ENCODE data around the gene NINJ2.
"Not testable (repeated sequence)": the region's sequence is repeated elsewhere in the genome, so short reads cannot be mapped to it uniquely, and the experiment has no call there.

Gene NINJ2

DNA sequence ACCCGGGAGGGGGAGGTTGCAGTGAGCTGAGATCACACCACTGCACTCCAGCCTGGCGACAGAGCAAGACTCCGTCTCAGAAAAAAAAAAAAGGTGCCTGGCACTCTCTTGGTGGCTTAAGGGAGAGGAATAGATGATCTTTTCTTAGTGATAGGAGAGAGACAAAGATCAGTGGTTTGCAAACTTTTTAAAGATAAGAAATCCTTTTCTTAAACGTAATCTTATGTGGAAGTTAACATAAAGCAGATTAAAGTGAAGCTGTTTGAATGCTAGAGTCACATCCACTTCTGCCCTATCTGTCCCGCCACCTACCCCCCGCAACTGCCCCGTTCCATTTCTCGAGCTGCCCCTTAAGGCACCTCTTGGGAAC lies 6.3 kb upstream of the NINJ2 start:
- no peak for DNase-seq

DNA sequence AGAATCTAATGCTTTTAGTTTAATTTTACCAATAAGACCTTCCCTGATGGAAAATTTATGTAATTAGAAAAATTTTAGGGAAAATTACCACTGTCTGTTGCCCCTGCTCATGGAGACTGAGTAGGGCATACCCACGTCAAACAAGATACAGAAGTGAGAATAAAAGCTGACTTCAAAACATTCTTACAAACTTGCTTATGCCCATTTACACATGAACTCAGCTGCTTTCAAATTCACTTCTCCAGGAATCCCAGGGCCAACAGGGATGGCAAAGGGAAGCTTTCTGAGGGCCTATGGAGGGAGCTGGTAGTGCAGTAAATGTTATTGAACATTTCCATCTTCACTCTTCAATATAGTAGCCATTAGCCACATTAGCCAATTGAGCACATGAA lies 4.8 kb upstream of the NINJ2 start:
- DNase-seq = no peak

DNA sequence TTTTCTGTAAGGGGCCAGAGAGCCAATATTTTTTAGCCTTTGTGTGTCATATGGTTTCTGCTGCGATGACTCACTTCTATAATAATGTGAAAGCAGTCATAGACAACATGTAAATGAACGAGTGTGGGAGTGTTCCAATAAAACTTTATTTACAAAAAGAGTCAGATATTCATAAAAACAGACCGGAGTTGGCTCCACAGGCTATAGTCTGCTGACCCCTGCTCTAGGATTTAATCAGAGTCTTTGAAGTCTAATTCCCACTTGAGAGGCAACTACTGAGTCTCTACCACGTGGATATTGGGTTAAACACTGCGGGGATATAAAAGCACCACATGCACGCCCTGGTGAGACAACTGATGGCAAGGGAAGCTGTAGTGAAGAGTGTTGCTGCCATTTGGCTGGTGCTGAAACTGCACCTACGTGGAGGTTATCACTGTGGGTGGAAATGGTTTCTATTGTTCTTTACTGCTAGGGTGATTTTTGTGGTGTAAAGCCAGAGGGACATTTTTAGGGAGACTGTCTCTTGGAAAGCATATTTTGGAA lies 3.6 kb upstream of the NINJ2 start:
- no peak for DNase-seq

DNA sequence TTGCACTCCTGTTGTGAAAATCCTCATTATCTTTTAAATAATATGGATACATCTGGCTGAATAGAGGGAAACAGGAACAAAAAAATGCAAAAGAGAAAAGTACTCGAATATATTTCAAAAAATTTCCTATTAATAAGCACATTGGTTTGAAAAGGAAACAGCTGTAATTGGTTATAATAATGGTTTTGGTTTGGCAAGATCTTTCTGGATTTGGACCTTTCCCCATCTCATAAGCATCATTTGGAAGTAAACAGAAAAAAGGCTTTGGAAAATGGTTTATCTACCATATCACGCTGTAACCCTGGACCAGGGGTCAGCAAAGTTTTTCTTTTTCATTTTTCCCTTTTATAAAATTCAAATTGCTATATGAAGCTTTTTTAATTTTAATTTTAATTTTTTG lies 2.8 kb upstream of the NINJ2 start:
- no peak for DNase-seq

DNA sequence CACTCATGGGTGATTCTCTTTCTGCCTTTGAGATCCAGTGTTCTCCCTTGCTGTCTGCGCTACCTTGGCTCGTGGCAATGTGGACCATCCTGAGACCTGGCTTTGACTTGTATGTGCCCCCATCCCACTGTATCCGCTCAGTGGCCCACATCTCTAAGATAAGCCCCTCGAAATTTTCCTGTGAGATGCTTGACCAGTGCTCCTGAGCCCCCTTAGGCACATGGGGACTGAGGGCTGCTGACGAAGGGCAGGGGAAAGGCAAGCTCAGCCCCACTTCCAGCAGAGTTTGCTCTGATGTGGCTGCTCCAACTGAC lies 1.5 kb upstream of the NINJ2 start:
- DNase-seq = no peak

- DNase-seq = no peak
Measured at GRCh38 chr12:664075-664778, 982 bp upstream of the NINJ2 start.

DNA sequence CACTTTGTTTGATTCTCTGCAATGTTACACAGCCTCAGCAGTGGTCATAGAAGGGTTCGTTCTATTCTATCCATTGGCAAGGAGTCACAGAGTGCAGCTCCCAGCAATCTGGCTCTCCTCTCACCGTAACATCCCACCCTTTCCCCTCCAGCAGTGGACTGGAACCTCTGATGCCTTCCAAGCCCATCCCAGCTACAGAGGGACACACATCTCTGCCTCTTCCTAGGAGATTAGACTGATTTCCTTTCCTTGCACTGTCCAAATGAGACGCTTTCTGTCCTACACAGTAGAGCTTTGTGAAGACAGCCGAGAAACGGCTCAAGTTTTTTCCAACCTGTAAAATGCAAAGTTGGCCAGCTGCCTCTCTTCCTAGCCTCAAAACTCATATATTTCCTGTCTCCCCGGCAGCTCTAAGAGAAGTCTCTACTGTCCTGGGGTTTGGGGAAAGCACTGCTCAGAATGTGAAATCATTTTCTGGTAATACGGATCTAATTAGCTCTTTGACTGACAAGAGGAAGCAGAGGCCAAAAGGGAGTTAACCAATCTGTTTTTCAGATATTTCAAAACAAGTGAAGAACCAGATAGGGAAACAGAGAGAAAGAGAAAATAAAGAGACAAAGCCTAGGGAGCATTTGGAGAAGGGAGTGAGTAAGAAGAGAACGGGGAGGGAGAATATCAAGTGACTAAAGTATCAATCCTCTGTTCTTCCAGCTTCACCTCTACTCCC lies 516 bp downstream of the NINJ2 start:
- no peak for DNase-seq

- no peak for DNase-seq
Measured at GRCh38 chr12:661720-662486, 1.3 kb downstream of the NINJ2 start.

DNA sequence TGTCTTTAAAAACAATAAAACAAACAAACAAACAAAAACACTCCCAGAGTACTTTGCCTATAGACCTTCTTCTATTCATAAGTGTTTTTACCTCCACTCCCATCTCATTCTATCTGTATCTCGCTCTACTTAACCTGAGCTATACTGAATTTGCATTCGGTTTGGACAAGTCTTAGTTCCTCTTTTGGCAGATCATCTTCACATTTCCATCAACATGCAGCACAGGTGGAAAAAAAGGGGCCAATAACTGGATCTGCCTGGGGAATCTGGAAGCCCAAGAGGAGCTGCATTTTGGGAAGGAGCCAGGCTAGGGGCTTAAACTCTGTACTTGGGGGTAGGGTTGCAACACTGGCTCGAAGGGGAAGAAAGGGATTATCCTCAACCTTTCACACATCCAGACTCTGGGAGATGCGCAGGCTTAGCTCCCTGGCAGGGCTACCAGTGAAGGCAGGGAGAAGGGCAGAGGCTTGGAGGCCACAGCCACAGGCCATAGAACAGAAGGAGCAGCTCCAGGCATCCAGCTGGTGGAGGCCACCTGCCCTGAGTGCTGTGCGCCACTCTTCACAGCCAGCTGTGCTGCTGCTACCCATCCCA lies 4.1 kb downstream of the NINJ2 start:
- no peak for DNase-seq

- DNase-seq = no peak
Measured at GRCh38 chr12:650983-651382, 12.3 kb downstream of the NINJ2 start.

- DNase-seq = no peak
Measured at GRCh38 chr12:647385-648085, 15.7 kb downstream of the NINJ2 start.

GRCh38 chr12:646442-647384 lies 16.5 kb downstream of the NINJ2 start:
- DNase-seq = no peak

GRCh38 chr12:645563-646071 lies 17.6 kb downstream of the NINJ2 start:
- no peak for DNase-seq

GRCh38 chr12:644818-645552 lies 18.3 kb downstream of the NINJ2 start:
- no peak for DNase-seq

DNA sequence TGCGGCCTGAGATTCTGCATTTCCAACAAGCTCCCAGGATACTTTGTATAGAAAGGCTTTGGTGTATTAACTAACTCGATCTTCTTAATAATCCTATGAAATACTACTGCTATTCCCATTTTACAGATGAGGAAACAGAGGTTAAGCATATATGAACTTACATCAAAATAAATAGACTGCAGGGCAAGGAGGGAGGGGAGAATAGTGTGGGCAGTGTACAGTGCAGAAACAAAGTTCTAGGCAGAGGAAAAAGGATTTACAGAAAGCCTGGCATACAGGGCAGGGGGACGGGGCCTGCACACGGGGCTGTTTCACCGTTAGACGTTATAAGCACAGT lies 19.0 kb downstream of the NINJ2 start:
- no peak for DNase-seq

DNA sequence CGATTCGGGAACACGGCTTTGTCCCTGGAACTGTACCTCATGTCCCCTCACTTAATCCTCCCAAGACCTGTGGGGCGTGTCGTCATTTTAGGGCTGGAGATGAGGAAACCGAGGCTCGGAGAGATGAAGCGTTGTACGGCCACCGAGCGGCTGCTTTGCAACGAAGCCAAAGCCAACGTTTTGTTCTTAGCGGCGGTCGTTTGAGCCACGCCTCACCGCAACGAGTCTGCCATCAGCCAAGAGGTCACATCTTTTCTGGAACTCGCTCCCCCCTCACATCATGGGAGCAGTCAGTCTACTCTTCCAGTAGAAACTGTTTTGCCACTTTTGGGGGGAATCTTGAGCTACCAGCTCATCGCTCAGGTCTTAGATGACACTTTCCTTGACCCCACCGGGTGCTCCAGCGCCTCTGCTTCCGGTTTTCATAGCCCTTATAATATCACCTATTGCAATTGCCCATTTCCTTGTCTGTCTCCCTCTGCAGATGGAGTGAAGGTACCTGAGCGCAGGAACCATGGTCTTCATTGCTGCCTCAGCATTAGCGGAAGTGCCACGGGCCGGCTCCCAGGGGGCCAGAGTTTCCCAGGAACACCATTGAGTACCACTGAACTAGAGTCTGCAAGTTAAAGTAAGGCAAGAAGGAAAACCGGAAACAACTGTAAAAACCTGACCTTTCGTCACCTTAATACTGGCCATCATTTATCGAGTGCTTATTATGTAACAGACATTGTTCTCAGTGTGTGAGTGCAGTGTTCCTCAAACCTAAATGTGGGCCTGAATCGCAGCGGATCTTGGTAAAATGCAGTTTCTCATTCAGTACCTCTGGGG lies 19.6 kb downstream of the NINJ2 start:
- DNase-seq = no peak

- no peak for DNase-seq
Measured at GRCh38 chr12:642633-643474, 20.4 kb downstream of the NINJ2 start.

GRCh38 chr12:641321-641720 lies 21.9 kb downstream of the NINJ2 start:
- DNase-seq = not testable (repeated sequence)

- no peak for DNase-seq
Measured at GRCh38 chr12:640773-641172, 22.5 kb downstream of the NINJ2 start.
